ENCODE results near the gene DYNC1LI2.
A peak's percentile ranks its signal among the peaks of the same experiment; 100 is the strongest.

DYNC1LI2 gene

DNA sequence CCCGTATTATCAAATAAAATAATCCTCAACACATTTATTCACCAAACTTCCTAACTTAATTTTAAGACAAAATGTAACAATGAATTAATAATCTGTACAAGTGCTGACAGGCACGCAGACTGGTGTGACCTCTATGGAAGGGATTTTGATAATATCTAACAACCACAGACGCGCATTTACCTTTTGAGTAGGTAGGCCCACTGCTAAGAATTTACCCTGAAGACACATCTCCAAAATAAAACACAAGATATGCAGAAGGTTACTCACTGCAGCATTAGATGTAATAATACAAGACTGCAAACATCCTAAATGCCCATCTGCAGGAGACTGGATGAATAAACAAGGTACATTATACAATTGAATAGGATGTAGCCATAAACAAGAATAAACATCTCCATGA lies 32.2 kb downstream of the DYNC1LI2 start:
- H2AFZ ChIP-seq (ENCODE audit: low read length) = no peak overlapping the region
- H3K9me2 ChIP-seq (replicated peaks; ENCODE audit: low read depth, low read length) = no peaks in the 10 kb centered on the region
- H3K36me3 ChIP-seq (ENCODE audit: insufficient read depth, low read length) = peaks cover 35% of the 10 kb centered on the region; the same call in 1 of the 2 replicates
- no peaks in the 10 kb centered on the region for H3K27me3 ChIP-seq (ENCODE audit: insufficient read depth, low read length, poor library complexity, severe bottlenecking)
- no peaks in the 10 kb centered on the region for H3K79me2 ChIP-seq (ENCODE audit: insufficient read depth, low read length)
- H3K9ac ChIP-seq (ENCODE audit: low read depth, low read length, poor library complexity, severe bottlenecking) = no peak overlapping the region
- no peaks in the 10 kb centered on the region for H3K4me1 ChIP-seq (ENCODE audit: insufficient read depth, low read length, poor library complexity, severe bottlenecking)
- H3F3A ChIP-seq (ENCODE audit: low read depth) = no peaks in the 10 kb centered on the region; the same call in 1 of the 2 replicates
- TF ChIP-seq, protein P1, sequence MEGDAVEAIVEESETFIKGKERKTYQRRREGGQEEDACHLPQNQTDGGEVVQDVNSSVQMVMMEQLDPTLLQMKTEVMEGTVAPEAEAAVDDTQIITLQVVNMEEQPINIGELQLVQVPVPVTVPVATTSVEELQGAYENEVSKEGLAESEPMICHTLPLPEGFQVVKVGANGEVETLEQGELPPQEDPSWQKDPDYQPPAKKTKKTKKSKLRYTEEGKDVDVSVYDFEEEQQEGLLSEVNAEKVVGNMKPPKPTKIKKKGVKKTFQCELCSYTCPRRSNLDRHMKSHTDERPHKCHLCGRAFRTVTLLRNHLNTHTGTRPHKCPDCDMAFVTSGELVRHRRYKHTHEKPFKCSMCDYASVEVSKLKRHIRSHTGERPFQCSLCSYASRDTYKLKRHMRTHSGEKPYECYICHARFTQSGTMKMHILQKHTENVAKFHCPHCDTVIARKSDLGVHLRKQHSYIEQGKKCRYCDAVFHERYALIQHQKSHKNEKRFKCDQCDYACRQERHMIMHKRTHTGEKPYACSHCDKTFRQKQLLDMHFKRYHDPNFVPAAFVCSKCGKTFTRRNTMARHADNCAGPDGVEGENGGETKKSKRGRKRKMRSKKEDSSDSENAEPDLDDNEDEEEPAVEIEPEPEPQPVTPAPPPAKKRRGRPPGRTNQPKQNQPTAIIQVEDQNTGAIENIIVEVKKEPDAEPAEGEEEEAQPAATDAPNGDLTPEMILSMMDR (conservative IDR thresholded peaks at IDR 0.05; ENCODE audit: low read length) = no peak
- TF ChIP-seq EZH2phosphoT487 (IDR thresholded peaks at IDR 0.05; ENCODE audit: borderline replicate concordance) = no peak
- H3K4me3 ChIP-seq (ENCODE audit: low read length, poor library complexity, severe bottlenecking) = no peak overlapping the region
- H4K20me1 ChIP-seq (ENCODE audit: insufficient read depth, low read length, poor library complexity, severe bottlenecking) = no peaks in the 10 kb centered on the region
- H3K9me3 ChIP-seq (ENCODE audit: insufficient read depth, low read depth, low read length) = no peaks in the 10 kb centered on the region
- H3K4me2 ChIP-seq (ENCODE audit: low read depth, low read length, poor library complexity, severe bottlenecking) = no peak overlapping the region

DNA sequence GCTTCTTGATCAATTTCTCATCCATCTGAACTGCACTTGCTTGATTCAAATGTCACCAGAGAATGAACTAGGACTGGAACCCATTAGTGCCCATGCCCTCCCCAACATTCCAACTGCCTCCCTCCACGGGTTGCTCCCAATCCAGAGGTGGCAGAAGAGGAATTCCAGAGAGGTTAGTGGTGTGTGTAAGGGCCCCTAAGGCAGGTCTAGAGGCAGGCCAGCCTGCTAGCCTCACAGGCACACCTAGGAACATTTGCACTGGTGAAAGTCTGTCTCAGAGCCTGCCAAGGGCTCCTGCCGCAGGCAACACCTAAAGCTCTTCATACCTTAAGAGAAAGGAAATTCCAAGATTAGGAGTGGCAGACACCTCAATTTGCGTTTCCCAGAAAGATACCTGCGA lies 33.6 kb downstream of the DYNC1LI2 start:
- Histone ChIP-seq H3K9me2 (replicated peaks; ENCODE audit: low read depth, low read length) (no peaks in the 10 kb centered on the region), H3K4me3 (ENCODE audit: low read length, poor library complexity, severe bottlenecking) (no peak overlapping the region), H3K36me3 (ENCODE audit: insufficient read depth, low read length) (peaks cover 21% of the 10 kb centered on the region; the same call in 1 of the 2 replicates), H3K27me3 (ENCODE audit: insufficient read depth, low read length, poor library complexity, severe bottlenecking) (no peaks in the 10 kb centered on the region), H3K9ac (ENCODE audit: low read depth, low read length, poor library complexity, severe bottlenecking) (no peak overlapping the region), H3F3A (ENCODE audit: low read depth) (no peaks in the 10 kb centered on the region; the same call in 1 of the 2 replicates), H3K9me3 (ENCODE audit: insufficient read depth, low read depth, low read length) (no peaks in the 10 kb centered on the region), H4K20me1 (ENCODE audit: insufficient read depth, low read length, poor library complexity, severe bottlenecking) (no peaks in the 10 kb centered on the region), H3K4me2 (ENCODE audit: low read depth, low read length, poor library complexity, severe bottlenecking) (no peak overlapping the region), H3K4me1 (ENCODE audit: insufficient read depth, low read length, poor library complexity, severe bottlenecking) (no peaks in the 10 kb centered on the region), H3K79me2 (ENCODE audit: insufficient read depth, low read length) (no peaks in the 10 kb centered on the region), H2AFZ (ENCODE audit: low read length) (no peak overlapping the region)
- TF ChIP-seq EZH2phosphoT487 (IDR thresholded peaks at IDR 0.05; ENCODE audit: borderline replicate concordance) = no peak
- TF ChIP-seq, protein P1 (conservative IDR thresholded peaks at IDR 0.05; ENCODE audit: low read length) = no peak

DNA sequence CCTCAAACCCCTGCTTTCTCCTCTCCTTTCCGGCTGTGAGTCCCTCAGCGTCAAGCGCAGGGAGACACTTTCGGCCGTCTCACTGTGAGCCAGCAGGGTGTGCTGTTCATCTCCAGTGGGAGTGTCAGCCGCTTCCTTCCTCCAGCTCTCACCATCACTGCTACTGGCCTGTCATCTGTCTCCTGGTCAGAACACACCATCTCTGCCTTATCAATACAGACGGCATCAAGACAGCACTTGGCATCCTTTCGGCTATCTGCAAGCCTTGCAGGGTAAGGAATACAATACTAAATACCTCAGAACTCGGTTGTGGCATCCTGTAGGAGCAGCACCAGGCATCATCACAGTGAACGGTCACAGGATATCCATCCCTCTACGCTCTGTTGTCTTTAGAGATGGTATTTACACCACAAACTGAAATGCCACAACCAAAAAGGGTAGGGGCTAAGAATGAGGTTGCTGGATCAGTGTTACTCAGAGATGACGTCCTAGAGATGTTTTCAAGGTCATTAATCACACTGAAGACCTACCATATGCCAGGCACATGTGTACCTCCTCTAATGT lies 34.2 kb downstream of the DYNC1LI2 start:
- Histone ChIP-seq H3K79me2 (ENCODE audit: insufficient read depth, low read length) (no peaks in the 10 kb centered on the region), H3F3A (ENCODE audit: low read depth) (no peaks in the 10 kb centered on the region; the same call in 1 of the 2 replicates), H3K4me3 (ENCODE audit: low read length, poor library complexity, severe bottlenecking) (no peak overlapping the region), H3K9me2 (replicated peaks; ENCODE audit: low read depth, low read length) (no peaks in the 10 kb centered on the region), H3K4me2 (ENCODE audit: low read depth, low read length, poor library complexity, severe bottlenecking) (no peak overlapping the region), H2AFZ (ENCODE audit: low read length) (no peak overlapping the region), H3K36me3 (ENCODE audit: insufficient read depth, low read length) (peaks cover 15% of the 10 kb centered on the region; the same call in 1 of the 2 replicates), H3K9me3 (ENCODE audit: insufficient read depth, low read depth, low read length) (no peaks in the 10 kb centered on the region), H3K4me1 (ENCODE audit: insufficient read depth, low read length, poor library complexity, severe bottlenecking) (no peaks in the 10 kb centered on the region), H3K27me3 (ENCODE audit: insufficient read depth, low read length, poor library complexity, severe bottlenecking) (no peaks in the 10 kb centered on the region), H3K9ac (ENCODE audit: low read depth, low read length, poor library complexity, severe bottlenecking) (no peak overlapping the region), H4K20me1 (ENCODE audit: insufficient read depth, low read length, poor library complexity, severe bottlenecking) (no peaks in the 10 kb centered on the region)
- TF ChIP-seq, protein P1 (conservative IDR thresholded peaks at IDR 0.05; ENCODE audit: low read length) = peak; percentile 58
- no peak for TF ChIP-seq EZH2phosphoT487 (IDR thresholded peaks at IDR 0.05; ENCODE audit: borderline replicate concordance)

Measured in Loucy (cell line).